ENCODE data around the gene CFAP100.

The CFAP100 gene

DNA sequence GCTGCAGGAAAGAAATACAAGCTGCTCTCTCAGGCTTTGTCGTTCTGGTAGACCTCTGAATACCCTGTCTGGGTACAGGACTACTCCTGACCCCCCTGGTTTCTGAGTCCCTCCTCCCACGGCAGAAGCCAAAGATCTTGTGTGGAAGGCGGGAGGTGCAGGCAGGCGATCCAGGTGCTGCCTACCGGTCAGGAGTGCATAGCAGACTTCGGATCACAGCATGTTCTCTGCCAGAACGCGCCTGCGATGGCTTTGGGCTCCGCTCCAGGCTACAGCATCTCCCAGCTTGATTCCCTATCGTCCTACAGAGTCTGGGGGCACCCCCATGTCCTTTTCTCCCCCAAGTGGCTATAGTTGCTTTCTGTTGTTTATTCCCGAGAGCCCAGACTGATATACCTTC is 2.5 kb upstream of the CFAP100 start:
- TF ChIP-seq SUZ12 (IDR thresholded peaks at IDR 0.05; ENCODE audit: extremely low read depth, insufficient read depth, insufficient read length) (no peak), ZNF274 (IDR thresholded peaks at IDR 0.05; ENCODE audit: low read depth, low read length) (no peak), YY1 (IDR thresholded peaks at IDR 0.05; ENCODE audit: insufficient read depth, insufficient read length) (no peak)
- H3K36me3 ChIP-seq (ENCODE audit: insufficient read depth, insufficient read length, low read length) = no peaks in the 10 kb centered on the region
- peaks cover 20% of the 10 kb centered on the region; the same call in 1 of the 2 replicates for H3K9me3 ChIP-seq (ENCODE audit: insufficient read depth, low read length)
- no peak overlapping the region for H3K9ac ChIP-seq (ENCODE audit: insufficient read length, low read depth)
- H3K4me3 ChIP-seq (ENCODE audit: insufficient read length, low read depth) = no peak overlapping the region
- peaks cover 4% of the 10 kb centered on the region for H3K4me1 ChIP-seq (ENCODE audit: insufficient read depth, insufficient read length)
- H3K27me3 ChIP-seq (ENCODE audit: insufficient read depth, insufficient read length) = no peaks in the 10 kb centered on the region
- no peak for DNase-seq (ENCODE audit: low read depth, low spot score)

DNA sequence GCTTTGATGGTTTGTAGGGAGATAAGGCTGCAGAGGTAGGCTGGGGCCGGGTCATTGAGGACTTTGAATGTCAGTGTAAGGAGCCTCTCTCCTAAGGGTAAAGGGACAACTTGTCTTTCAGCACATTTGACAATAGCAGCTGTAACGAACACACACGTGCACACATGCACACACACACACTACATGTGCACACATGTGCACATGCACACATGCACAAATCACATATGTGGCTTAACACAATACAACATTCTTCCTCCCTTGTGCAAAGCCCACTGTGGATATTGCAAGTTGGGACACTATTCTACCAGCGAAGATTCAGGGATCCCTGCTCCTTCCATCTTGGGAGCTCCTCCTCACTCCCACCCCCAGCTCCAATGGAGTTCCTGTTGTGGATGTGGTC is 1.1 kb upstream of the CFAP100 start:
- TF ChIP-seq ZNF274 (IDR thresholded peaks at IDR 0.05; ENCODE audit: low read depth, low read length) (no peak), SUZ12 (IDR thresholded peaks at IDR 0.05; ENCODE audit: extremely low read depth, insufficient read depth, insufficient read length) (no peak), YY1 (IDR thresholded peaks at IDR 0.05; ENCODE audit: insufficient read depth, insufficient read length) (no peak)
- Histone ChIP-seq H3K36me3 (ENCODE audit: insufficient read depth, insufficient read length, low read length) (no peaks in the 10 kb centered on the region), H3K9me3 (ENCODE audit: insufficient read depth, low read length) (peaks cover 11% of the 10 kb centered on the region; the same call in 1 of the 2 replicates), H3K4me3 (ENCODE audit: insufficient read length, low read depth) (no peak overlapping the region), H3K4me1 (ENCODE audit: insufficient read depth, insufficient read length) (peaks cover 4% of the 10 kb centered on the region), H3K27me3 (ENCODE audit: insufficient read depth, insufficient read length) (no peaks in the 10 kb centered on the region), H3K9ac (ENCODE audit: insufficient read length, low read depth) (no peak overlapping the region)
- no peak for DNase-seq (ENCODE audit: low read depth, low spot score)

DNA sequence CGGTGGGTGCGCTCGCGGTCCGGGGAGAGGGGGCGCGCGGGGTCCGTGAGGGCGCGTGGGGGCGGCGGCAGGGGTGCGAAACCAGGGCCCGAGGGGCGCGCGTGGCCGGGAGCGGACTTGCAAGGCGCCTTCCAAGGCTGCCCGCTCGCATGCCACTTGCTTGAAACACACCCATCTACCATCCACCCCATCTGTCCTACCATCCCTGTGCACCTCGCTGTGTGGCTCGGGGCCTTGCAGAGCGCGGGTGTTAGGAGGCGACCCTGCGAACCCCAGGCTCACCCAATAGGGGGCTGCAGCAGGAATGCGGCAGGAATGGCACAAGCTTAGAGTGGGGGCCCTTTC is 240 bp downstream of the CFAP100 start:
- Histone ChIP-seq H3K9me3 (ENCODE audit: insufficient read depth, low read length) (peaks cover 5% of the 10 kb centered on the region; the same call in 1 of the 2 replicates), H3K4me1 (ENCODE audit: insufficient read depth, insufficient read length) (no peaks in the 10 kb centered on the region), H3K4me3 (ENCODE audit: insufficient read length, low read depth) (no peak overlapping the region), H3K36me3 (ENCODE audit: insufficient read depth, insufficient read length, low read length) (no peaks in the 10 kb centered on the region), H3K27me3 (ENCODE audit: insufficient read depth, insufficient read length) (no peaks in the 10 kb centered on the region), H3K9ac (ENCODE audit: insufficient read length, low read depth) (no peak overlapping the region)
- TF ChIP-seq SUZ12 (IDR thresholded peaks at IDR 0.05; ENCODE audit: extremely low read depth, insufficient read depth, insufficient read length) = no peak
- no peak for TF ChIP-seq ZNF274 (IDR thresholded peaks at IDR 0.05; ENCODE audit: low read depth, low read length)
- no peak for TF ChIP-seq YY1 (IDR thresholded peaks at IDR 0.05; ENCODE audit: insufficient read depth, insufficient read length)
- DNase-seq (ENCODE audit: low read depth, low spot score) = no peak

DNA sequence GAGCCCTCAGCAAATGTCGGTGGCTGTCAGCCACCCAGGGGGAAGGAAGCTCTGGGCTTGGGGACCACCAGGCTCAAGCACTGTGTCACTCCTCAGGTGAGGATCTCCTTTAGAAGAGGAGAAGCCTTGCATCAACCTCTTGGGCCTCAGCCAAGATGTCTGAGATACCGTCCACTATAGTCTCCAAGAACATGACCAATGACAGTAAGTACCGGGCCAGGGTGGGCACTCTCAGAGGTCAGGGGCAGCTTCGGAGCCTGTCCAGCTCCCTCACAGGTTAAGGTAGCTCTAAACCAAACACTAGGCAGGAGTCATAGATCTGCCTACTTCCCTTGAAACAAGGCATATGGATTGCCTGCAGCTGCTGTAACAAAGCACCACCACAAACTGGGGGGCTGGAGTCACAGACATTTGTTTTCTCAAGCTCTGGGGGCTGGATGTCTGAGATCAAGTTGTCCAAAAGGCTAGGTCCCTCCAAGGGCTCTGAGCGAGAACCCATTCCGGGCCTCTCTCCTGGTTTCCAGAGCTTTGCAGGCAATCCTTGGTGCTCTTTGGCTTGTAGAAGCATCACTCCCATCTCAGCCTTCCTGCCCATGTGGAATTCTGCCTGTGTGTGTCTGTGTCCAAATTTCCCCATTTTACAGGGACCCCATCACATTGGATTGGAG is 1.3 kb downstream of the CFAP100 start:
- Histone ChIP-seq H3K4me1 (ENCODE audit: insufficient read depth, insufficient read length) (no peaks in the 10 kb centered on the region), H3K27me3 (ENCODE audit: insufficient read depth, insufficient read length) (no peaks in the 10 kb centered on the region), H3K4me3 (ENCODE audit: insufficient read length, low read depth) (no peak overlapping the region), H3K9me3 (ENCODE audit: insufficient read depth, low read length) (no peaks in the 10 kb centered on the region), H3K36me3 (ENCODE audit: insufficient read depth, insufficient read length, low read length) (no peaks in the 10 kb centered on the region), H3K9ac (ENCODE audit: insufficient read length, low read depth) (no peak overlapping the region)
- no peak for TF ChIP-seq YY1 (IDR thresholded peaks at IDR 0.05; ENCODE audit: insufficient read depth, insufficient read length)
- TF ChIP-seq ZNF274 (IDR thresholded peaks at IDR 0.05; ENCODE audit: low read depth, low read length) = no peak
- no peak for TF ChIP-seq SUZ12 (IDR thresholded peaks at IDR 0.05; ENCODE audit: extremely low read depth, insufficient read depth, insufficient read length)
- DNase-seq (ENCODE audit: low read depth, low spot score) = no peak

DNA sequence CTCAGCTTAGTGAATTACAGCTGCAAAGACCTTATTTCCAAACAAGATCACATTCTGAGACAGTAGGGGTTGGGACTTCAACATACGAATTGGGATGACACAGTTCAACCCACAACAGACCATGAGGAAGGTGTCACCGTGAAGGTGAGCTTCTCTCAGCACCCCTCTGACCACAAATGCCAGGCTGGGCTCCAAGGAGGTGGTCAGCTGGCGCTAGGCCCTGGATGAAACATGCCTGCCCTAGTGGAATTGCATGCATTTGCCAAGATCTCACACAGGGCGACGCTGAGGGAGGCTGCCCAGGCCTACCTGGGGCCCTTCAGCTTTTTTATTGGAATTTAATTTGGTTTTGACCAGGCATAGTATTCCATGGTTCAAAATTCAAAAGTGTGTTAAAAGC is 1.8 kb downstream of the CFAP100 start:
- TF ChIP-seq ZNF274 (IDR thresholded peaks at IDR 0.05; ENCODE audit: low read depth, low read length) = no peak
- Histone ChIP-seq H3K27me3 (ENCODE audit: insufficient read depth, insufficient read length) (no peaks in the 10 kb centered on the region), H3K9me3 (ENCODE audit: insufficient read depth, low read length) (no peaks in the 10 kb centered on the region), H3K4me1 (ENCODE audit: insufficient read depth, insufficient read length) (no peaks in the 10 kb centered on the region), H3K36me3 (ENCODE audit: insufficient read depth, insufficient read length, low read length) (no peaks in the 10 kb centered on the region), H3K9ac (ENCODE audit: insufficient read length, low read depth) (no peak overlapping the region), H3K4me3 (ENCODE audit: insufficient read length, low read depth) (no peak overlapping the region)
- DNase-seq (ENCODE audit: low read depth, low spot score) = no peak

DNA sequence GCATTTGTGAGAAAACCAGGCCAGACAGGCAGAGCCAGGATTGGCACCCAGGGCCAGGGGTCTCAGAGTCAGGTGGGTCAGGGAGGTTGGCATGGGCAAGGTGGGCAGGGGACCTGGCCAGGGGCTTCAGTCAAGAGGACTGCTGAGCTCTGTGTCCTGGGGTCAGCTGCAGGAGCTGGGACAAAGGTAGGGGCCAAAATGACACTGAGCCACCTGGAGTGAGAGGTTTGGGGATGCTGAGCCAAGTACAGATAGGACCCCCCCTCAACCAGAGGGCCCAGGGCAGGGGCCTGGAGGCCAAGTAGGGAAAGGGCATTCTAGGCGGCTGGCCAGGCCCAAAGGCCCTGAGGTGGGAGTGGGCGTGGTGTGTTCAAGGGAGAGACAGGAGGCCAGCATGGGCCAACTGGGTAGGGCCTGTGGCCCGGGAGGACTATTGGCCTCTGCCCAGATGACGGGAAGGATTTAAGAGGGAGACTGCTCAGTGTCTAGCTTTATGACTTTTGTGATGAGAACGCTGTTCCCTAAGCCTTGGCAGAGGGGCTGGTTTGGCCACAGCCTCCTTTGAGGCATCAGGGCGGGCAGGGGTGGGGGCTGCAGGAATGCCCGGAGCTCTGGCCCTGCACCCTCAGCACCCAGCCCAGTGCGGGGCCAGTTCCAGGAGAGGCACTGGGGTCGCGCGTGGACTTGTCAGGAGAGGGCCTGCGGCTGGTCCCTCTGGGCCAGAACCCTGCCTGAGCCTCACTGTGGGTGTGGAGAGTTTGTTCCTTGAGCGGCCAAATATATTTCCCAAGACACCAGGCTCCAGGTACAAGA is 3.1 kb downstream of the CFAP100 start:
- no peak overlapping the region for H3K4me3 ChIP-seq (ENCODE audit: insufficient read length, low read depth)
- H3K36me3 ChIP-seq (ENCODE audit: insufficient read depth, insufficient read length, low read length) = no peaks in the 10 kb centered on the region
- DNase-seq (ENCODE audit: low read depth, low spot score) = no peak
- H3K27me3 ChIP-seq (ENCODE audit: insufficient read depth, insufficient read length) = no peaks in the 10 kb centered on the region
- H3K9ac ChIP-seq (ENCODE audit: insufficient read length, low read depth) = no peak overlapping the region
- TF ChIP-seq ZNF274 (IDR thresholded peaks at IDR 0.05; ENCODE audit: low read depth, low read length) (no peak), SUZ12 (IDR thresholded peaks at IDR 0.05; ENCODE audit: extremely low read depth, insufficient read depth, insufficient read length) (no peak), YY1 (IDR thresholded peaks at IDR 0.05; ENCODE audit: insufficient read depth, insufficient read length) (no peak)
- peaks cover 7% of the 10 kb centered on the region for H3K4me1 ChIP-seq (ENCODE audit: insufficient read depth, insufficient read length)
- H3K9me3 ChIP-seq (ENCODE audit: insufficient read depth, low read length) = no peaks in the 10 kb centered on the region
